Activated CD4-positive, alpha-beta T cell treated with anti-CD3 and anti-CD28 coated beads, Interleukin-2, amount 10 ng/mL, durations not matched to agents 24 days and 14 days (primary cell): ENCODE measurements around the gene JPH2. TPM values are rescaled to one million over a fixed set of nuclear protein-coding genes. Genes with fewer than 3 reads are reported as not detected.
"Not testable (repeated sequence)": the region's sequence is repeated elsewhere in the genome, so short reads cannot be mapped to it uniquely, and the experiment has no call there.

Experiments
- DNase-seq: peaks from one replicate; pipeline ENCODE4 v3.0.0; 2022
- H3K27ac Mint-ChIP-seq: one replicate; pipeline ENCODE4 v1.8.0; 2022; ENCODE audit warnings: mild to moderate bottlenecking, mixed read lengths
- H3K27me3 Mint-ChIP-seq: one replicate; pipeline ENCODE4 v1.8.0; 2022; ENCODE audit warnings: mixed read lengths
- H3K36me3 Mint-ChIP-seq: one replicate; pipeline ENCODE4 v1.8.0; 2022; ENCODE audit warnings: low read depth, mild to moderate bottlenecking, mixed read lengths
- H3K4me1 Mint-ChIP-seq: one replicate; pipeline ENCODE4 v1.8.0; 2021; ENCODE audit warnings: mixed read lengths
- H3K4me3 Mint-ChIP-seq: one replicate; pipeline ENCODE4 v1.8.0; 2022; ENCODE audit warnings: mild to moderate bottlenecking, moderate library complexity, mixed read lengths
- H3K9me3 Mint-ChIP-seq: one replicate; pipeline ENCODE4 v1.8.0; 2021; ENCODE audit warnings: mixed read lengths
- intact Hi-C: fragments of 100-400 bp; cut with micrococcal nuclease; formaldehyde crosslinking; loops from one replicate; pipeline ENCODE4 v1.15.1; 2023
- total RNA-seq: library from RNA; stranded (reverse); gene quantifications from 2 replicates; pipeline ENCODE4 v1.2.3, GENCODE V29; 2022

Gene JPH2
- total RNA-seq, 1 donor from 2014 or later = 0.05 TPM

- intact Hi-C loops, H3K4me3 Mint-ChIP-seq, H3K4me1 Mint-ChIP-seq, H3K9me3 Mint-ChIP-seq, H3K27ac Mint-ChIP-seq, DNase-seq, H3K36me3 Mint-ChIP-seq, H3K27me3 Mint-ChIP-seq: not testable (repeated sequence)
Observed at GRCh38 chr20:44129300-44129699, 57.7 kb downstream of the JPH2 start.

GRCh38 chr20:44126445-44126844, 60.5 kb downstream of the JPH2 start:
- no peak for DNase-seq
- Mint-ChIP-seq H3K4me3 (no peak overlapping the region), H3K4me1 (no peaks in the 10 kb centered on the region), H3K27me3 (peaks cover 12% of the 10 kb centered on the region), H3K36me3 (no peaks in the 10 kb centered on the region), H3K27ac (no peak overlapping the region), H3K9me3 (no peaks in the 10 kb centered on the region)
- intact Hi-C loops = no loop called here

GRCh38 chr20:44125332-44126127, 61.5 kb downstream of the JPH2 start:
- no peak overlapping the region for H3K4me3 Mint-ChIP-seq
- peaks cover 15% of the 10 kb centered on the region for H3K27me3 Mint-ChIP-seq
- H3K27ac Mint-ChIP-seq = no peak overlapping the region

GRCh38 chr20:44123874-44124535, 63.0 kb downstream of the JPH2 start:
- intact Hi-C loops = no loop called here
- Mint-ChIP-seq H3K36me3 (no peaks in the 10 kb centered on the region), H3K4me1 (no peaks in the 10 kb centered on the region), H3K9me3 (no peaks in the 10 kb centered on the region), H3K4me3 (no peak overlapping the region), H3K27me3 (peaks cover 18% of the 10 kb centered on the region), H3K27ac (no peak overlapping the region)
- no peak for DNase-seq

More at GRCh38 chr20:44125332-44126127, 61.5 kb downstream of the JPH2 start:
- Mint-ChIP-seq H3K9me3 (no peaks in the 10 kb centered on the region), H3K4me1 (no peaks in the 10 kb centered on the region), H3K36me3 (no peaks in the 10 kb centered on the region)
- no peak for DNase-seq
- intact Hi-C loops = no loop called here

GRCh38 chr20:44123251-44123650, 63.7 kb downstream of the JPH2 start:
- intact Hi-C loops = no loop called here
- H3K27me3 Mint-ChIP-seq = peaks cover 18% of the 10 kb centered on the region
- H3K4me1 Mint-ChIP-seq = no peaks in the 10 kb centered on the region
- H3K36me3 Mint-ChIP-seq = no peaks in the 10 kb centered on the region
- no peak for DNase-seq
- H3K9me3 Mint-ChIP-seq = no peaks in the 10 kb centered on the region
- no peak overlapping the region for H3K4me3 Mint-ChIP-seq
- H3K27ac Mint-ChIP-seq = no peak overlapping the region

GRCh38 chr20:44120676-44121425, 66.1 kb downstream of the JPH2 start:
- Mint-ChIP-seq H3K4me3 (no peak overlapping the region), H3K9me3 (no peaks in the 10 kb centered on the region), H3K27me3 (peaks cover 26% of the 10 kb centered on the region), H3K36me3 (no peaks in the 10 kb centered on the region), H3K4me1 (peaks cover 9% of the 10 kb centered on the region), H3K27ac (no peak overlapping the region)
- no peak for DNase-seq
- intact Hi-C loops = no loop called here

GRCh38 chr20:44118185-44119033, 68.6 kb downstream of the JPH2 start:
- intact Hi-C loops = loop anchor here (5.0 kb wide), 1 partner anchor 194 kb away; the partner anchor contains the start of gene FITM2
- no peak overlapping the region for H3K27ac Mint-ChIP-seq
- no peaks in the 10 kb centered on the region for H3K36me3 Mint-ChIP-seq
- peaks cover 9% of the 10 kb centered on the region for H3K4me1 Mint-ChIP-seq
- peaks cover 36% of the 10 kb centered on the region for H3K27me3 Mint-ChIP-seq
- no peak for DNase-seq
- no peak overlapping the region for H3K4me3 Mint-ChIP-seq
- H3K9me3 Mint-ChIP-seq = no peaks in the 10 kb centered on the region

GRCh38 chr20:44117296-44118184, 69.4 kb downstream of the JPH2 start:
- Mint-ChIP-seq H3K36me3 (no peaks in the 10 kb centered on the region), H3K27ac (no peak overlapping the region), H3K4me3 (no peak overlapping the region), H3K9me3 (no peaks in the 10 kb centered on the region), H3K27me3 (peaks cover 29% of the 10 kb centered on the region), H3K4me1 (peaks cover 9% of the 10 kb centered on the region)
- intact Hi-C loops = loop anchor here (5.0 kb wide), 1 partner anchor 195 kb away; the partner anchor contains the start of gene FITM2
- no peak for DNase-seq

- no peaks in the 10 kb centered on the region for H3K36me3 Mint-ChIP-seq
- H3K4me3 Mint-ChIP-seq = no peak overlapping the region
- intact Hi-C loops = loop anchor here (1.0 to 5.0 kb wide), 2 partner anchors 74 to 196 kb away; partner anchors contain the start of gene FITM2
- no peak for DNase-seq
- no peak overlapping the region for H3K27ac Mint-ChIP-seq
- H3K4me1 Mint-ChIP-seq = peaks cover 9% of the 10 kb centered on the region
- H3K27me3 Mint-ChIP-seq = peaks cover 26% of the 10 kb centered on the region
- H3K9me3 Mint-ChIP-seq = no peaks in the 10 kb centered on the region
Observed at GRCh38 chr20:44115762-44116644, 71.0 kb downstream of the JPH2 start.

GRCh38 chr20:44115181-44115580, 71.8 kb downstream of the JPH2 start:
- Mint-ChIP-seq H3K36me3 (no peaks in the 10 kb centered on the region), H3K27ac (no peak overlapping the region), H3K4me3 (no peak overlapping the region), H3K4me1 (peaks cover 9% of the 10 kb centered on the region), H3K27me3 (peaks cover 25% of the 10 kb centered on the region), H3K9me3 (no peaks in the 10 kb centered on the region)
- DNase-seq = no peak
- intact Hi-C loops = loop anchor here (5.0 kb wide), 1 partner anchor 197 kb away; the partner anchor contains the start of gene FITM2

GRCh38 chr20:44113618-44114376, 73.2 kb downstream of the JPH2 start:
- DNase-seq = no peak
- no peak overlapping the region for H3K27ac Mint-ChIP-seq
- intact Hi-C loops = no loop called here
- H3K4me1 Mint-ChIP-seq = peaks cover 9% of the 10 kb centered on the region
- H3K27me3 Mint-ChIP-seq = peaks cover 22% of the 10 kb centered on the region
- no peak overlapping the region for H3K4me3 Mint-ChIP-seq
- no peaks in the 10 kb centered on the region for H3K9me3 Mint-ChIP-seq
- no peaks in the 10 kb centered on the region for H3K36me3 Mint-ChIP-seq
